BJ (cell line): ENCODE measurements around the gene TPD52L1. TPM values are rescaled to one million over a fixed set of nuclear protein-coding genes. Genes with fewer than 3 reads are reported as not detected.
A peak's percentile ranks its signal among the peaks of the same experiment; 100 is the strongest.

Experiments used
- CTCF ChIA-PET: fragments of 350-600 bp; formaldehyde crosslinking; extraction: SDS; loops from one replicate; lab custom pipeline; 2021; ENCODE audit warnings: antibody characterized with exemption, inconsistent platforms; lab: Yijun Ruan, JAX
- POLR2A ChIA-PET: fragments of 300-600 bp; sonication (Branson Sonifier 250); formaldehyde crosslinking; extraction: SDS; loops from one replicate; lab custom pipeline; 2021; ENCODE audit warnings: antibody characterized with exemption; lab: Charles Lee
- DNase-seq: peaks from one replicate; pipeline ENCODE4 v3.0.0-alpha.2; 2011; ENCODE audit warnings: low read depth
- H3K27me3 ChIP-seq: 2 replicates; pipeline ENCODE4 v1.6.0; 2011; ENCODE audit warnings: low read length; ENCODE audit not compliant: control insufficient read depth, insufficient read depth
- H3K36me3 ChIP-seq: 2 replicates; pipeline ENCODE4 v1.5.1; 2011; ENCODE audit warnings: low read length; ENCODE audit not compliant: control insufficient read depth, insufficient read depth
- H3K4me3 ChIP-seq: 2 replicates; pipeline ENCODE4 v1.5.1; 2011; ENCODE audit warnings: low read depth, mild to moderate bottlenecking, control low read depth, low read length
- polyA plus RNA-seq: library from polyadenylated mRNA; depleted of rRNA; stranded (reverse); fragments of >200 nt; gene quantifications from 2 replicates; pipeline ENCODE4 v1.2.3, GENCODE V29; 2011
- TF ChIP-seq, protein P1 (sequence below): IDR thresholded peaks from 2 replicates; pipeline ENCODE4 v1.5.1; 2011; ENCODE audit warnings: low read depth, mild to moderate bottlenecking, control low read depth, inconsistent platforms, low read length, moderate library complexity; ENCODE audit not compliant: insufficient read depth

Gene TPD52L1
- polyA plus RNA-seq, 1 experiment: 163 TPM

- H3K4me3 ChIP-seq: no peak overlapping the region
- ChIA-PET CTCF (interaction anchor here (0.9 to 7.0 kb wide), 2 partner anchors 15 to 604 kb away, joined by 4 to 50 read pairs; no protein-coding TSS in a partner anchor), POLR2A (no interaction called here)
- no peak for DNase-seq
- H3K36me3 ChIP-seq: no peaks in the 10 kb centered on the region
- TF ChIP-seq, protein P1, sequence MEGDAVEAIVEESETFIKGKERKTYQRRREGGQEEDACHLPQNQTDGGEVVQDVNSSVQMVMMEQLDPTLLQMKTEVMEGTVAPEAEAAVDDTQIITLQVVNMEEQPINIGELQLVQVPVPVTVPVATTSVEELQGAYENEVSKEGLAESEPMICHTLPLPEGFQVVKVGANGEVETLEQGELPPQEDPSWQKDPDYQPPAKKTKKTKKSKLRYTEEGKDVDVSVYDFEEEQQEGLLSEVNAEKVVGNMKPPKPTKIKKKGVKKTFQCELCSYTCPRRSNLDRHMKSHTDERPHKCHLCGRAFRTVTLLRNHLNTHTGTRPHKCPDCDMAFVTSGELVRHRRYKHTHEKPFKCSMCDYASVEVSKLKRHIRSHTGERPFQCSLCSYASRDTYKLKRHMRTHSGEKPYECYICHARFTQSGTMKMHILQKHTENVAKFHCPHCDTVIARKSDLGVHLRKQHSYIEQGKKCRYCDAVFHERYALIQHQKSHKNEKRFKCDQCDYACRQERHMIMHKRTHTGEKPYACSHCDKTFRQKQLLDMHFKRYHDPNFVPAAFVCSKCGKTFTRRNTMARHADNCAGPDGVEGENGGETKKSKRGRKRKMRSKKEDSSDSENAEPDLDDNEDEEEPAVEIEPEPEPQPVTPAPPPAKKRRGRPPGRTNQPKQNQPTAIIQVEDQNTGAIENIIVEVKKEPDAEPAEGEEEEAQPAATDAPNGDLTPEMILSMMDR: no peak
- no peaks in the 10 kb centered on the region; the same call in 1 of the 2 replicates for H3K27me3 ChIP-seq
Observed at GRCh38 chr6:125149256-125150144, 4.1 kb upstream of the TPD52L1 start.

DNA sequence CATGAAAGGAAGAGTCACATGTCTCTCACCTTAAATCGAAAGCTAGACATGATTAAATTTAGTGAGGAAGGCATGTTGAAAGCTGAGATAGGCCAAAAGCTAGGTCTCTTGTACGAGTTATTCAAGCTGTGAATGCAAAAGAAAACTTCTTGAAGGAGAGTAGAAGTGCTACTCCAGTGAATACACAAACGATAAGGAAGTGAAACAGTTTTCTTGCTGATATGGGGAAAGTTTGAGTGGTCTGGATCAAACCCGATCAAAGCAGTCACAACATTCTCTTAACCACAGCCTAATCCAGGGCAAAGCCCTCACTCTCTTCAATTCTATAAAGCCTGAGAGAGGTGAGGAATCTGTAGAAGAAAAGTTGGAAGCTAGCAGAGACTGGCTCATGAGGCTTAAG lies 1.9 kb upstream of the TPD52L1 start:
- no peak for DNase-seq
- Histone ChIP-seq H3K36me3 (no peaks in the 10 kb centered on the region), H3K27me3 (no peaks in the 10 kb centered on the region; the same call in 1 of the 2 replicates), H3K4me3 (no peak overlapping the region)
- POLR2A ChIA-PET: no interaction called here
- TF ChIP-seq, protein P1: no peak
- CTCF ChIA-PET: interaction anchor here (0.7 to 7.0 kb wide), 7 partner anchors 13 to 595 kb away, joined by 3 to 50 read pairs (median 5); no protein-coding TSS in a partner anchor

DNA sequence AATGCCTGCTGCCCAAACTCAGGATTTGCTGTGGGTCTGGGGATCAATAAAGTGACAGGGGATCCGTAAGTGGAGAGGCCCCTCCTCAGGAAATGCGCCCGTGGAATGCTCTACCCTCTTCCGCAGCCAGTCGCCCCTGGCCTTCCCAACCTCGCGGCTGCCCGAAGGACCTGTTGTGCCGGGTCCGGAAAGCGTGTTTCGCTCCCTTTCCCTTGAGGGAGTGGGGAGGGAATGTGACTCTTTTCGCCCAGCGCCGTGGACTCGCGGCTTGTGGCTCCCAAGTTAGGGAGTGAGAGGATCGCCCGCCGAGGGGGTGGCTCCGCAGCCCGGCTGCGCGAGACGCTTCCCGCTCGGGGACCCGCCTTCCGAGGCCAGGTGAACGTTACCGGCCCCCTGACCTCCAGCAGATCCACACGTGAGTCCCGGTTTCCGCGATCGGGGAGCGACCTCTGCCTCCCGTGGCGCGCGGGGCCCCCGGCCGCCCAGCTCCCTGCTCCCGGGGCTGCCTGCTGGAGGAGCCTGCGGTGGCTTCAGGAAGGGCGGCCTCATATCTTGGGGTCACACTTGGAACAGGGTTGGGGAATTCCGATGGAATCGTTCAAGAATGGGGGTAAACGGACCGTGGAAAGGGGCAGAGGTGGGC lies 666 bp downstream of the TPD52L1 start:
- ChIA-PET CTCF (interaction anchor here (0.6 to 7.0 kb wide), 28 partner anchors 10 to 284 kb away, joined by 3 to 50 read pairs (median 4); partner anchors contain the start of gene HDDC2), POLR2A (no interaction called here)
- H3K4me3 ChIP-seq: peak overlapping the region; percentile 56
- H3K27me3 ChIP-seq: no peaks in the 10 kb centered on the region; the same call in 1 of the 2 replicates
- no peak for DNase-seq
- TF ChIP-seq, protein P1: no peak
- H3K36me3 ChIP-seq: no peaks in the 10 kb centered on the region

DNA sequence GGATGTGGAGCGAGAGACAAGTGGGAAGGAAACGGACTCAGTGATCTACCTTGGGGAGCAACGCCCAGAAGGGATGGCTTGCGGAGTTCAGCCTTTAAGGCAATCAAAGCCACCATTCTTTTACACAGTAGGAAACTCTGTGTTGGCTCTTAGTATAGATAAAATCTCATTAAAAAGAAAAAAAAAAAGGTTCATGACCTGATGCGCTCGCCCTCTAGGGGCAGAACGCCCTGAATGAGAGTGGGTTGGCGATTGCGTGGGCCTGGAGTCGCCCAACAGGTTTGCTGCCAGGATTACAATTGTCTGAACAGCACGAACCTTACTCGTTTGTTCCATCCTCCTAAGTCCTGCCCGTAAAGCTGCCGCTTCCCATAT lies 1.2 kb downstream of the TPD52L1 start:
- POLR2A ChIA-PET: no interaction called here

More for the DNA sequence above, 1.2 kb downstream of the TPD52L1 start:
- Histone ChIP-seq H3K27me3 (no peaks in the 10 kb centered on the region; the same call in 1 of the 2 replicates), H3K4me3 (peak overlapping the region; percentile 56), H3K36me3 (no peaks in the 10 kb centered on the region)
- no peak for DNase-seq
- CTCF ChIA-PET: interaction anchor here (0.7 to 7.0 kb wide), 8 partner anchors 10 to 284 kb away, joined by 3 to 50 read pairs (median 4); partner anchors contain the start of gene HDDC2
- TF ChIP-seq, protein P1: peak; percentile 25; the same call in 1 of the 2 replicates
